Gastrocnemius medialis (tissue), 4 donors: ENCODE results near the gene VAT1L.

ENCODE experiments used
- CTCF ChIP-seq, 5 experiments: fragments of 450-650 bp in 3 of 5; fragments of 200-600 bp in 2 of 5; sonication (generic) in 2 of 5; IDR thresholded peaks in 4 of 5; conservative IDR thresholded peaks in 1 of 5; 1 replicate in 4 of 5; 2 replicates in 1 of 5; pipeline ENCODE4 v1.5.1; 2016 to 2019; ENCODE audit warnings: antibody characterized with exemption in 5 of 5, mild to moderate bottlenecking in 3 of 5, moderate library complexity in 3 of 5
- POLR2A ChIP-seq, 2 donors: fragments of 450-650 bp; IDR thresholded peaks; one replicate each; pipeline ENCODE4 v1.6.1; 2017; ENCODE audit warnings: antibody characterized with exemption in 2 of 2, mild to moderate bottlenecking in 2 of 2, moderate library complexity in 2 of 2

GRCh38 chr16:77827032-77827431 is 38.7 kb downstream of the VAT1L start:
- TF ChIP-seq CTCF (IDR thresholded peaks at IDR 0.05 in 4 of 5, conservative IDR thresholded peaks at IDR 0.05 in 1 of 5) (no peak), POLR2A (IDR thresholded peaks at IDR 0.05) (no peak)
